GM12878 (cell line): ENCODE data around the gene MACROD2. TPM values are rescaled to one million over a fixed set of nuclear protein-coding genes. Genes with fewer than 3 reads are reported as not detected.

ENCODE experiments used
- BACH1 ChIP-seq: fragments of 450-650 bp; IDR thresholded peaks from 2 replicates; pipeline ENCODE4 v1.6.1; 2017; ENCODE audit warnings: mild to moderate bottlenecking, borderline replicate concordance
- CEBPB ChIP-seq, 2 experiments: fragments of 150-350 bp in 1 of 2; IDR thresholded peaks; 2 replicates each; pipeline ENCODE4 v1.6.1; 2012 to 2014; ENCODE audit warnings: low read depth in 2 of 2, low read length in 2 of 2, borderline replicate concordance in 1 of 2, inconsistent platforms in 1 of 2
- CEBPZ ChIP-seq: fragments of 150-350 bp; IDR thresholded peaks from 2 replicates; pipeline ENCODE4 v1.6.1; 2016; ENCODE audit warnings: low read depth, low read length
- E2F8 ChIP-seq: fragments of 450-650 bp; IDR thresholded peaks from 2 replicates; pipeline ENCODE4 v1.6.1; 2018; ENCODE audit warnings: mild to moderate bottlenecking, low read depth, moderate library complexity; ENCODE audit not compliant: partially characterized antibody
- RFX5 ChIP-seq: IDR thresholded peaks from 2 replicates; pipeline ENCODE4 v1.6.1; 2011; ENCODE audit warnings: low read depth, low read length, improper control_type of control experiment
- SIX5 ChIP-seq: IDR thresholded peaks from 2 replicates; pipeline ENCODE4 v1.6.1; 2011; ENCODE audit warnings: mild to moderate bottlenecking, low read depth, low read length, moderate library complexity; ENCODE audit not compliant: severe bottlenecking
- SREBF2 ChIP-seq: IDR thresholded peaks from 2 replicates; pipeline ENCODE4 v1.6.1; 2012; ENCODE audit warnings: mild to moderate bottlenecking, low read length
- SRF ChIP-seq, 2 experiments: IDR thresholded peaks; 2 replicates each; pipeline ENCODE4 v1.6.1; 2011; ENCODE audit warnings: low read depth in 2 of 2, low read length in 2 of 2, mild to moderate bottlenecking in 1 of 2, moderate library complexity in 1 of 2
- TCF12 ChIP-seq: IDR thresholded peaks from 2 replicates; pipeline ENCODE4 v1.6.1; 2011; ENCODE audit warnings: low read depth, mild to moderate bottlenecking, low read length
- polyA plus RNA-seq, 11 experiments: library from polyadenylated mRNA; depleted of rRNA in 4 of 11; unstranded in 6 of 11; stranded (reverse) in 5 of 11; fragments of >200 nt; fragmentation: Nextera tagmentation in 4 of 11; fragmentation: Illumina TruSeq in 1 of 11; extraction: Ambion mirVana in 4 of 11; extraction: Trizol in 1 of 11; gene quantifications; 1 replicate in 1 of 11; 2 replicates in 10 of 11; pipeline versions ENCODE4 v1.2.1 to v1.2.3, GENCODE V29; 2011 to 2016; ENCODE audit warnings: inconsistent platforms in 2 of 11, missing spikeins in 2 of 11, low read depth in 1 of 11
- total RNA-seq, 4 experiments: library from RNA; depleted of rRNA in 3 of 4; stranded (reverse); fragments of >200 nt in 3 of 4; fragmentation: Illumina TruSeq in 1 of 4; extraction: Trizol in 1 of 4; gene quantifications; 2 replicates each; pipeline versions ENCODE4 v1.2.1 to v1.2.3, GENCODE V29; 2013 to 2021
- TF ChIP-seq, protein P1 (sequence below): IDR thresholded peaks from 2 replicates; pipeline ENCODE4 v1.6.1; 2012; ENCODE audit warnings: improper control_type of control experiment, low read depth, low read length; ENCODE audit not compliant: insufficient replicate concordance

The MACROD2 gene
- total and polyA plus RNA-seq, 10 of the 15 experiments (the other 5 are each of a cell fraction or from before 2014, with no cell fraction given), result 1.1 to 21.5 (median 2.2) TPM

- TF ChIP-seq CEBPZ, result no peak
- TF ChIP-seq E2F8, result no peak
- TF ChIP-seq TCF12, result no peak
- TF ChIP-seq BACH1, result no peak
- no peak for TF ChIP-seq SRF (IDR thresholded peaks at IDR 0.05; ENCODE audit: low read depth in 2 of 2, low read length in 2 of 2)
- TF ChIP-seq, protein P1, sequence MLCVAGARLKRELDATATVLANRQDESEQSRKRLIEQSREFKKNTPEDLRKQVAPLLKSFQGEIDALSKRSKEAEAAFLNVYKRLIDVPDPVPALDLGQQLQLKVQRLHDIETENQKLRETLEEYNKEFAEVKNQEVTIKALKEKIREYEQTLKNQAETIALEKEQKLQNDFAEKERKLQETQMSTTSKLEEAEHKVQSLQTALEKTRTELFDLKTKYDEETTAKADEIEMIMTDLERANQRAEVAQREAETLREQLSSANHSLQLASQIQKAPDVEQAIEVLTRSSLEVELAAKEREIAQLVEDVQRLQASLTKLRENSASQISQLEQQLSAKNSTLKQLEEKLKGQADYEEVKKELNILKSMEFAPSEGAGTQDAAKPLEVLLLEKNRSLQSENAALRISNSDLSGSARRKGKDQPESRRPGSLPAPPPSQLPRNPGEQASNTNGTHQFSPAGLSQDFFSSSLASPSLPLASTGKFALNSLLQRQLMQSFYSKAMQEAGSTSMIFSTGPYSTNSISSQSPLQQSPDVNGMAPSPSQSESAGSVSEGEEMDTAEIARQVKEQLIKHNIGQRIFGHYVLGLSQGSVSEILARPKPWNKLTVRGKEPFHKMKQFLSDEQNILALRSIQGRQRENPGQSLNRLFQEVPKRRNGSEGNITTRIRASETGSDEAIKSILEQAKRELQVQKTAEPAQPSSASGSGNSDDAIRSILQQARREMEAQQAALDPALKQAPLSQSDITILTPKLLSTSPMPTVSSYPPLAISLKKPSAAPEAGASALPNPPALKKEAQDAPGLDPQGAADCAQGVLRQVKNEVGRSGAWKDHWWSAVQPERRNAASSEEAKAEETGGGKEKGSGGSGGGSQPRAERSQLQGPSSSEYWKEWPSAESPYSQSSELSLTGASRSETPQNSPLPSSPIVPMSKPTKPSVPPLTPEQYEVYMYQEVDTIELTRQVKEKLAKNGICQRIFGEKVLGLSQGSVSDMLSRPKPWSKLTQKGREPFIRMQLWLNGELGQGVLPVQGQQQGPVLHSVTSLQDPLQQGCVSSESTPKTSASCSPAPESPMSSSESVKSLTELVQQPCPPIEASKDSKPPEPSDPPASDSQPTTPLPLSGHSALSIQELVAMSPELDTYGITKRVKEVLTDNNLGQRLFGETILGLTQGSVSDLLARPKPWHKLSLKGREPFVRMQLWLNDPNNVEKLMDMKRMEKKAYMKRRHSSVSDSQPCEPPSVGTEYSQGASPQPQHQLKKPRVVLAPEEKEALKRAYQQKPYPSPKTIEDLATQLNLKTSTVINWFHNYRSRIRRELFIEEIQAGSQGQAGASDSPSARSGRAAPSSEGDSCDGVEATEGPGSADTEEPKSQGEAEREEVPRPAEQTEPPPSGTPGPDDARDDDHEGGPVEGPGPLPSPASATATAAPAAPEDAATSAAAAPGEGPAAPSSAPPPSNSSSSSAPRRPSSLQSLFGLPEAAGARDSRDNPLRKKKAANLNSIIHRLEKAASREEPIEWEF, result no peak
- TF ChIP-seq SIX5, result no peak
- no peak for TF ChIP-seq RFX5
- TF ChIP-seq SREBF2, result no peak
- no peak for TF ChIP-seq CEBPB (IDR thresholded peaks at IDR 0.05; ENCODE audit: borderline replicate concordance in 1 of 2, low read depth in 2 of 2, low read length in 2 of 2)
These were observed 316.7 kb downstream of the MACROD2 start (continued) for GRCh38 chr20:14312001-14312400.
